C1 segment of cervical spinal cord (tissue), 14 donors: ENCODE measurements around the gene FAM162B.
"Not testable (repeated sequence)": the region's sequence is repeated elsewhere in the genome, so short reads cannot be mapped to it uniquely, and the experiment has no call there.

Experiments
- DNase-seq, 14 donors: peaks; one replicate each; lab custom pipeline; 2025; lab: John Stamatoyannopoulos, UW

FAM162B gene

GRCh38 chr6:116764961-116765841, at the start of gene FAM162B:
Gene FAM162B, minus strand, starts transcription at chr6:116765719. Its CDS starts 143 bp downstream, at chr6:116765576.
- DNase-seq = no peak

DNA sequence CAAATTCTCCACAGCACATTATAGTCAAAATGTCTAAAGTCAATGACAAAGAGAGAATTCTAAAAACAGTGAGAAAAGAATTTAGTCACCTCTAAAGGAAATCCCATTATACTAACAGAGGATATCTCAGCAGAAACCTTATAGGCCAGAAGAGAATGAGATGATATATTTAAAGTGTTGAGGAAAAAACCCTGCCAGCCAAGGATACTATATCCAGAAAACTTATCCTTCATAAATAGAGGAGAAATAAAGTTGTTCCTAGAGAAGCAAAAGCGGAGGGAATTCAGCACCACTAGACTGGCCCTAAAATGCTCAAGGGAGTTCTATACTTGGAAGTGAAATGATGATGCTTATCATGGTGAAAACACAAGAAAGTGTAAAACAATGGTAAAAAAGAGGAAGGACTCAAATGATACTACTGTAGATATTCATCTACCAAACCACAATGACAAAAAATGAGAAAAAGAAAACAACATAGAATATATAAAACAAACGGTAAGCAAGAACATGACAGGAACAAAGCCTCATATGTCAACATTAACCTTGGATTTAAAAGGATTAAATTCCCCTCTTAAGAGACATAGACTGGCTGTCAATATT, 46.6 kb upstream of the FAM162B start:
- no peak for DNase-seq

- no peak for DNase-seq
Measured at GRCh38 chr6:116801971-116802370, 36.5 kb upstream of the FAM162B start.

DNA sequence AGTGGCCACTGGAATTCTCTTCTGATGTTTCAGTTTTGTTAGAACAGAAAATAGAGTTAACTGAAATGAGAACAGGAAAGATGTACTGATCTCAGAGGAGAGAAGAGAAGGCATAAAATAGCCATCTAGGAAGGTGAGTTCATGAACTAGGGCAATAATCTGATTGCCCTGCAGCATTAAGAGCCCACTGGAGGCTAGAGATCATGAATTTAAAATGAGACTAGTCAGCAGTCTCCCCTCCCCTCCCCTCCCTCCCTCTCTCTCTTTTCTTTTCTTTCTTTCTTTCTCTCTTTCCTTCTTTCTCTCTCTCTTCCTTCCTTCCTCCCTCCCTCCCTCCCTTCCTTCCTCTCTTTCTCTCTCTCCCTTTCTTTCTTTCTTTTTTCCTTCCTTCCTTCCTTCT, 34.4 kb upstream of the FAM162B start:
- DNase-seq = no peak

GRCh38 chr6:116797585-116797984, 32.1 kb upstream of the FAM162B start:
- no peak for DNase-seq

GRCh38 chr6:116793224-116793623, 27.7 kb upstream of the FAM162B start:
- DNase-seq = no peak

DNA sequence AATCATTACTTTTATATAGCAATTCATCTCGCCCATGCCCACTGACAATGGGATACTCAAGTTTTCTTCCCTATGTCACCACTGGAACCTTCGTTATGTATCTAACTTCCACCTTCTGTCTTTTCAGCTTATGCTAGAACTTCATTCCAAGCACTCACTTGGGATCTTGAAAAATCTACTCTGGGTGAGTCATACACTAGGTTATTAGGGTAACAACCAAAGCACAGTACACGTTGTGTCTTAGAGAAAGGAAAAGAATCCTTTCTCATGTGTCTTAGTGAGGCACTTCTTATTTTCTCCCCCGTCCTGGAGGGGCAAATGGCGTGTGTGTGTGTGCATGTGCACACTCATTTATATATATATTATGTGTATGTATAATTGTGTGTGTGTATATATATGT, 18.3 kb upstream of the FAM162B start:
- no peak for DNase-seq

DNA sequence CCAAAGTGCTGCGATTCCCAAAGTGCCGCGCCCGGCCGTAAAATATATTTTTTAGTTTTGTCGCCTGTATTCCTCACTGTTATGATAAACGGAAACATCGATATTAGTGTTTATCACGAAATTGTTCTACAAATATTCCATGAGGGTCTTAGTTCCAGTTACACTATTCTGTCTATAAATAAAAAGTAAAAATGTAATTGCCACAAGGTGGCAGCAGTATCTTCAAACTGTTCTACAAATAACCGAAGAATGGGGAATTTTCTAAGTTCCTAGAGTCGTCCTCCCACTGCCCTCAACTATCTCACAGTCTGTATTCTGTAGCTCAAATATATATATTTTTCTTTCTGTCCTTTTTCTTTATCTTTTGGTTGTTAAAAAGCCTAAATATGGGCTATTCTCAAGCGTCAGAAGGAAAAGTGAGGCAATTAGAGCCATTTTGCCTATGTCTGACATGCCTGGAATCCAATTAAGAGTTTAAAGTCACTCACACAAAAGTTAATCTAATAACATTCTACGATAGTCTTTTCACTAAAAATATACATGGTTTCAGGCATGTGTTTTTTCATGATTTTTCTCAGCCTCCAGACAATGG, 14.2 kb upstream of the FAM162B start:
- DNase-seq = no peak

DNA sequence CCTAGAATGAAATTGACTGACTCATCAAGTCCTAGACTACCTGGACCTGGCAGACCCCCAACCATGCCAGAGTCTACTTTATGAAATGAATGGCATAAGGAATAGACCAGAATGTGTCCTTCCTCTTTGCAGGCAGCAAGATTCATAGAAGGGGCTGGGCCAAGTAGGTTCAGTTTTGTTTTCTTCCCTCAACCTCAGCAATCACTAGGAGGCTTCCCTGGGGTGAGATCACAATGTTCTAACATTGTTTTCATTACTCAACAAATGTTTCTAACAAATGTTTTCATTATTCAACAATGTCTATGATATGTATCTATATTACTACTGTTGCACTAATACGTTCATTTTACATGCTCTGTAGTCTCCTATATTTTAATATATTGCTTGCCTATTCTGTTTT, 8.4 kb upstream of the FAM162B start:
- no peak for DNase-seq

DNA sequence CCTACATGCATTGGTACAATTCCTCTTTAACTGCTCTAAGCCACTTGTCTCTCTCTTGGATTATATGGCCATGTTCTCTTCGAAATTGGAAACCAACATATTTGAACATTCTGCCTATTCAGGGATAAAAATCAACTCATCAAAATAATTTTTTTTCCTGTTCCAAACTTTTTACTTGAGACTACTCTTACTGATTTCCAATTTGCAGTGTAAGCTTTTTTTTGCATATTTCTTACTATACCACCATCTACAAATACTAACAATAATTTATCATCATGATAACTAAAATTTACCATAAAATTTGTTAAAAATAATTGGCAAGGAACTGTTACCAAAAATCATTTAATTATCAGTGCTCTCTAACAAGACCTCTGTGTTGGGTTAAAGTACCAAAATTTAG, 6.9 kb upstream of the FAM162B start:
- DNase-seq = no peak

GRCh38 chr6:116767715-116768114, 2.2 kb upstream of the FAM162B start:
- no peak for DNase-seq

- no peak for DNase-seq
Measured at GRCh38 chr6:116766506-116767176, 1.1 kb upstream of the FAM162B start.

GRCh38 chr6:116764629-116764960, 924 bp downstream of the FAM162B start:
- DNase-seq = no peak

GRCh38 chr6:116763906-116764628, 1.5 kb downstream of the FAM162B start:
- no peak for DNase-seq

- no peak for DNase-seq
Measured at GRCh38 chr6:116763048-116763447, 2.5 kb downstream of the FAM162B start.

DNA sequence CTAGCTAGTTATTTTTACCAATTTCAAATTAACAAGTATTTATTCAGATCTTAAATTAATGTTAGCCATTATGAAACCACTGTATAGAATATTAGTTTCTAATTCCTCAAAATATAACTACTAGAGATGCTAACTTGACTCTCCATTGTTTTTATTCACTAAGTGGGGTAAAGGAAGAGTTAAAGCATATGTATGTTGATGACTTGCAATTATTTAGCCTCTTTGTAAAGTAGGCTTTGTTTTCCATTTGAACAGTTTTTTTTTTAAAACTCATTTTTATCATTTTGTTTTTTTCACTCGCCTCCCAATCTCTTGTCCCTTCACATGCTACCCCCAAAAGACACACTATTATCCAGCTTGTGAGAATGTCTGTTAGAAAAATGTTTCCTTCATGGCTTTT, 3.3 kb downstream of the FAM162B start:
- no peak for DNase-seq

- DNase-seq = no peak
Measured at GRCh38 chr6:116761779-116762178, 3.7 kb downstream of the FAM162B start.

- no peak for DNase-seq
Measured at GRCh38 chr6:116745176-116745575, 20.3 kb downstream of the FAM162B start.

DNA sequence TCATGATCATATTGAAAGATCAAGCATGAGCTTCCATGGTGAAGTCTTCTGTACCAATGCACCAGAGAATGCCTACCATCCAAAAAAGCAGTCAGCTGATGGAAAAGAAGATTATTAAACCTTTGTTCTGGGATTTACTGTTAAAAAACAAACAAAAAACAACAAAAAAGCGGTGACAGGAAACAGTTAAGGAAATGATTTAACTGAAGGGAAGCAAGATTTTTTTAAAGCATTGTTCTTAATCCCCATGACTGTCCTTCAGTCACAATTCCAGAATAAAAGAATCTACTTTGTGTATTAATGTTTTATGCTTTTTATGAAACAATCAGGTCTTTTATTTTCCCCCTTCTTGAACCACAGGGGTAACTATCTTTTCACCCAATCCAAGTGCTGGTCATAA, 23.9 kb downstream of the FAM162B start:
- no peak for DNase-seq

DNA sequence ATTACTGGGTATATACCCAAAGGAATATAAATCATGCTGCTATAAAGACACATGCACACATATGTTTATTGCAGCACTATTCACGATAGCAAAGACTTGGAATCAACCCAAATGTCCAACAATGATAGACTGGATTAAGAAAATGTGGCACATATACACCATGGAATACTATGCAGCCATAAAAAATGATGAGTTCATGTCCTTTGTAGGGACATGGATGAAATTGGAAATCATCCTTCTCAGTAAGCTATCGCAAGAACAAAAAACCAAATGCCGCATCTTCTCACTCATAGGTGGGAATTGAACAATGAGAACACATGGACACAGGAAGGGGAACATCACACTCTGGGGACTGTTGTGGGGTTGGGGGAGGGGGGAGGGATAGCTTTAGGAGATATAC, 25.0 kb downstream of the FAM162B start:
- not testable (repeated sequence) for DNase-seq

- no peak for DNase-seq
Measured at GRCh38 chr6:116737004-116737403, 28.5 kb downstream of the FAM162B start.

DNA sequence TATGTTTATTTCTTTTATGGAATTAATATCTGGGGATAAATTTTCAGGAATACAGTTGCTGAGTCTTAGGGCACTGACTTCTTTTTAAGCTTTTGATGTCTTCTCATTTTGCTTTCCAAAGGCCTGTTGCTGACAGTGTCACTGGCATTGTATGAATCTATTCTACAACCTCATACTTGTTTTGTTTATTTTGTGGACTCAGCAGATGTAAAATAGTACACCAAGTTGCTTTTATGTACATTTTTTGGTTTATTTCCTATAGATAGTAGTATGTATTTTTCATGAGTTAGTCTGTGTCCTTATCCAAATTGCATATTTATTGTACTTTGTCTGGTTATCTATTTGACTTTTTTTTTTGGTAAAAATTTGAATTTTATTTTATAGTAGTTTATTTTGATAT, 35.0 kb downstream of the FAM162B start:
- DNase-seq = no peak
